ENCODE data around the gene MAP3K20.

DNA sequence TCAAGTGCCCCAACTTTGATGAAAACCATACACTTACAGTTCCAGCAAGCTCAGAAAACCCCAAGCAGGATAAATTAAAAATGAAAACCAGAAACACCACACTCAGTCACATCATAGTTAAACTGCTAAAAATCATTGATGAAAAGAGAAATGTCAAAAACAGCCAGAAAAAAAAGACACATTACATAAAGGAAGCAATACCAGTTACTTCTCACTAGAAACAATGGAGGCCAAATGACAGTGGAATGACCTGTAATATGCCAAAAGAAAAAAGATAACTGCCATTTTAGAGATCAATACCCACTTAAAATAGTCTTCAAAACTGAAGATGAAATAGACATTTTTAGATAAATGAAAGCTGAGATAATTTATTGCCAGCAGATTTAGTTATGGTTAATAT is 66.0 kb downstream of the MAP3K20 start:
- TF ChIP-seq, protein P1, sequence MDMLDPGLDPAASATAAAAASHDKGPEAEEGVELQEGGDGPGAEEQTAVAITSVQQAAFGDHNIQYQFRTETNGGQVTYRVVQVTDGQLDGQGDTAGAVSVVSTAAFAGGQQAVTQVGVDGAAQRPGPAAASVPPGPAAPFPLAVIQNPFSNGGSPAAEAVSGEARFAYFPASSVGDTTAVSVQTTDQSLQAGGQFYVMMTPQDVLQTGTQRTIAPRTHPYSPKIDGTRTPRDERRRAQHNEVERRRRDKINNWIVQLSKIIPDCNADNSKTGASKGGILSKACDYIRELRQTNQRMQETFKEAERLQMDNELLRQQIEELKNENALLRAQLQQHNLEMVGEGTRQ (IDR thresholded peaks at IDR 0.05; ENCODE audit: low read depth, low read length): no peak
- TF ChIP-seq, protein P2, sequence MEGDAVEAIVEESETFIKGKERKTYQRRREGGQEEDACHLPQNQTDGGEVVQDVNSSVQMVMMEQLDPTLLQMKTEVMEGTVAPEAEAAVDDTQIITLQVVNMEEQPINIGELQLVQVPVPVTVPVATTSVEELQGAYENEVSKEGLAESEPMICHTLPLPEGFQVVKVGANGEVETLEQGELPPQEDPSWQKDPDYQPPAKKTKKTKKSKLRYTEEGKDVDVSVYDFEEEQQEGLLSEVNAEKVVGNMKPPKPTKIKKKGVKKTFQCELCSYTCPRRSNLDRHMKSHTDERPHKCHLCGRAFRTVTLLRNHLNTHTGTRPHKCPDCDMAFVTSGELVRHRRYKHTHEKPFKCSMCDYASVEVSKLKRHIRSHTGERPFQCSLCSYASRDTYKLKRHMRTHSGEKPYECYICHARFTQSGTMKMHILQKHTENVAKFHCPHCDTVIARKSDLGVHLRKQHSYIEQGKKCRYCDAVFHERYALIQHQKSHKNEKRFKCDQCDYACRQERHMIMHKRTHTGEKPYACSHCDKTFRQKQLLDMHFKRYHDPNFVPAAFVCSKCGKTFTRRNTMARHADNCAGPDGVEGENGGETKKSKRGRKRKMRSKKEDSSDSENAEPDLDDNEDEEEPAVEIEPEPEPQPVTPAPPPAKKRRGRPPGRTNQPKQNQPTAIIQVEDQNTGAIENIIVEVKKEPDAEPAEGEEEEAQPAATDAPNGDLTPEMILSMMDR (conservative IDR thresholded peaks at IDR 0.05; ENCODE audit: low read depth, low read length): no peak
- TF ChIP-seq FOS (IDR thresholded peaks at IDR 0.05; ENCODE audit: low read depth, low read length) (no peak), BHLHE40 (IDR thresholded peaks at IDR 0.05; ENCODE audit: low read depth, low read length) (no peak), SMC3 (IDR thresholded peaks at IDR 0.05; ENCODE audit: low read depth, low read length) (no peak), POLR2A (IDR thresholded peaks at IDR 0.05; ENCODE audit: low read depth, low read length) (no peak), MXI1 (IDR thresholded peaks at IDR 0.05; ENCODE audit: borderline replicate concordance, low read depth, low read length) (no peak), MAFK (IDR thresholded peaks at IDR 0.05; ENCODE audit: low read depth, low read length) (no peak), CEBPB (IDR thresholded peaks at IDR 0.05; ENCODE audit: low read depth, low read length) (no peak), RAD21 (IDR thresholded peaks at IDR 0.05; ENCODE audit: low read length) (no peak)
